ENCODE data around the gene COPB1.

GRCh38 chr11:14520747-14521151, 21.1 kb upstream of the COPB1 start:
- TF ChIP-seq EZH2 (IDR thresholded peaks at IDR 0.05; ENCODE audit: borderline replicate concordance, low read length): no peak
- no peak for TF ChIP-seq CTCF (conservative IDR thresholded peaks at IDR 0.05 in 1 of 2, IDR thresholded peaks at IDR 0.05 in 1 of 2; ENCODE audit: extremely low read depth in 1 of 2, insufficient read depth in 1 of 2, low read depth in 1 of 2, low read length in 2 of 2)
